ENCODE data around the gene ATXN7L3.

ATXN7L3 gene

DNA sequence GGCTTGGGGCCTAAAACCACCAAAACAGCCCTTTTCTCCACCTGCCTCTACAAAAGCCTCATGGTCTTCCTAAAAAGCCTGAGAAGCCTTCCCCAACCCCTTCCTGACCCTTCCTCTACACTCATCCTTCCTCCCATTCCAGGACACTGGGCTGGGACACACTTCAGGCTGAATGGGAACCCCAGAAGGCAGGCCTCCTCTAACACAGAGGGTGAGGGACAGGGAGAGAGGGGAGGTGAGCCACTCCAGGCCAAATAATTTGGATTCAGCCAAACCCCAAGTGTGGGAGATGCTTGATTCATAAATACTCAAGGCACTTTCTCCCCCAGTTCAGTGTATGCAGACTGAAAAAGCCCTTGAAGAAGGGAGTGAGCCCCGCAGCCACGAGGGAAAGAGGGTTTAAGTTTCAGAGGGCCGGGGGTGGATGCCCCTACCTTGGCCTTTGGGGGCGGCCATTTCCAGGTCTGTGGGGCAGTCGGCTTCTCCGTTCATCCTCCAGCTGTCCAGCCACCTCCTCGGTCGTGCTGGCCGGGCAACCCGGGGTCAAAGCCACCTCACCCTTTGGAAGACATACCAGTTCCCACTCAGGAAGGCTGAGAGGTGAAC is 18.2 kb upstream of the ATXN7L3 start:
- no peaks in the 10 kb centered on the region for H3K9me2 ChIP-seq (ENCODE audit: low read depth, low read length)
- peaks cover 43% of the 10 kb centered on the region for H3K4me1 ChIP-seq (ENCODE audit: insufficient read depth, low read length, severe bottlenecking)
- H3K27me3 ChIP-seq (ENCODE audit: insufficient read depth, low read length): no peaks in the 10 kb centered on the region
- H3K9ac ChIP-seq (ENCODE audit: low read length): peak overlapping the region; percentile 99
- peaks cover 19% of the 10 kb centered on the region for H3K79me2 ChIP-seq (ENCODE audit: insufficient read depth, low read length)
- H3K9me3 ChIP-seq (ENCODE audit: low read length): no peaks in the 10 kb centered on the region
- H3K27ac ChIP-seq (ENCODE audit: low read depth, low read length, poor library complexity, severe bottlenecking): peak overlapping the region; percentile 93
- no peaks in the 10 kb centered on the region for H3F3A ChIP-seq (ENCODE audit: insufficient read depth, low read length)
- TF ChIP-seq, protein P1, sequence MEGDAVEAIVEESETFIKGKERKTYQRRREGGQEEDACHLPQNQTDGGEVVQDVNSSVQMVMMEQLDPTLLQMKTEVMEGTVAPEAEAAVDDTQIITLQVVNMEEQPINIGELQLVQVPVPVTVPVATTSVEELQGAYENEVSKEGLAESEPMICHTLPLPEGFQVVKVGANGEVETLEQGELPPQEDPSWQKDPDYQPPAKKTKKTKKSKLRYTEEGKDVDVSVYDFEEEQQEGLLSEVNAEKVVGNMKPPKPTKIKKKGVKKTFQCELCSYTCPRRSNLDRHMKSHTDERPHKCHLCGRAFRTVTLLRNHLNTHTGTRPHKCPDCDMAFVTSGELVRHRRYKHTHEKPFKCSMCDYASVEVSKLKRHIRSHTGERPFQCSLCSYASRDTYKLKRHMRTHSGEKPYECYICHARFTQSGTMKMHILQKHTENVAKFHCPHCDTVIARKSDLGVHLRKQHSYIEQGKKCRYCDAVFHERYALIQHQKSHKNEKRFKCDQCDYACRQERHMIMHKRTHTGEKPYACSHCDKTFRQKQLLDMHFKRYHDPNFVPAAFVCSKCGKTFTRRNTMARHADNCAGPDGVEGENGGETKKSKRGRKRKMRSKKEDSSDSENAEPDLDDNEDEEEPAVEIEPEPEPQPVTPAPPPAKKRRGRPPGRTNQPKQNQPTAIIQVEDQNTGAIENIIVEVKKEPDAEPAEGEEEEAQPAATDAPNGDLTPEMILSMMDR (IDR thresholded peaks at IDR 0.05; ENCODE audit: low read length): no peak
- TF ChIP-seq EZH2 (IDR thresholded peaks at IDR 0.05; ENCODE audit: borderline replicate concordance, low read length): no peak
- H3K4me2 ChIP-seq (ENCODE audit: low read length): peak overlapping the region; percentile 97
- H2AFZ ChIP-seq (ENCODE audit: low read length): no peak overlapping the region
- H3K36me3 ChIP-seq (ENCODE audit: insufficient read depth, low read length): peaks cover 51% of the 10 kb centered on the region
- no peaks in the 10 kb centered on the region for H4K20me1 ChIP-seq (ENCODE audit: insufficient read depth, low read length)
- H3K4me3 ChIP-seq (ENCODE audit: low read depth, low read length, poor library complexity, severe bottlenecking): peak overlapping the region; percentile 86

DNA sequence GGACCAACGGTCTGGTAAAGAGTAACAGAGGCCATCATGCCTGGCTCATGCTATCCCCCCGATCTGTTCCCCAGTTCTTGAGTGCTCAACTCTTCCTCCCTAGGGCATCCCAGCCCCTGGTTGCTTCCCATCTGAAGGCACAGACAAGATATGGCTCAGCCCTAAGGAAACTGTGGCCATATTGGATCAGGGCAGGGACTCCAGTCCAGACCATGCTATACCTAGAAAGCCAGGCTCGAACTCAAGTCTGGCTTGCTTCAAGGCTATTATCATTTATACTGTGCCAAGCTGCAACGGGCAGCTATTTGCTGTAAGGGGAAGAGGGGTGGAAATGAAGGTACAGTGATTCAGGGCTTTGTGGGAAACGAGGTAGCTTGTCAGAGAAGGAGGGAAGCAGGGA is 17.0 kb upstream of the ATXN7L3 start:
- H3K79me2 ChIP-seq (ENCODE audit: insufficient read depth, low read length): peaks cover 19% of the 10 kb centered on the region
- peaks cover 48% of the 10 kb centered on the region for H3K4me1 ChIP-seq (ENCODE audit: insufficient read depth, low read length, severe bottlenecking)
- no peaks in the 10 kb centered on the region for H3K27me3 ChIP-seq (ENCODE audit: insufficient read depth, low read length)
- H3K9me2 ChIP-seq (ENCODE audit: low read depth, low read length): no peaks in the 10 kb centered on the region
- peak overlapping the region; percentile 97 for H3K4me2 ChIP-seq (ENCODE audit: low read length)
- peak overlapping the region; percentile 93 for H3K27ac ChIP-seq (ENCODE audit: low read depth, low read length, poor library complexity, severe bottlenecking)
- H3K9me3 ChIP-seq (ENCODE audit: low read length): no peaks in the 10 kb centered on the region
- H3F3A ChIP-seq (ENCODE audit: insufficient read depth, low read length): no peaks in the 10 kb centered on the region
- TF ChIP-seq, protein P1 (IDR thresholded peaks at IDR 0.05; ENCODE audit: low read length): no peak
- no peak for TF ChIP-seq EZH2 (IDR thresholded peaks at IDR 0.05; ENCODE audit: borderline replicate concordance, low read length)
- peaks cover 53% of the 10 kb centered on the region for H3K36me3 ChIP-seq (ENCODE audit: insufficient read depth, low read length)
- H3K9ac ChIP-seq (ENCODE audit: low read length): peak overlapping the region; percentile 99
- H2AFZ ChIP-seq (ENCODE audit: low read length): no peak overlapping the region
- no peaks in the 10 kb centered on the region for H4K20me1 ChIP-seq (ENCODE audit: insufficient read depth, low read length)
- H3K4me3 ChIP-seq (ENCODE audit: low read depth, low read length, poor library complexity, severe bottlenecking): peak overlapping the region; percentile 86

DNA sequence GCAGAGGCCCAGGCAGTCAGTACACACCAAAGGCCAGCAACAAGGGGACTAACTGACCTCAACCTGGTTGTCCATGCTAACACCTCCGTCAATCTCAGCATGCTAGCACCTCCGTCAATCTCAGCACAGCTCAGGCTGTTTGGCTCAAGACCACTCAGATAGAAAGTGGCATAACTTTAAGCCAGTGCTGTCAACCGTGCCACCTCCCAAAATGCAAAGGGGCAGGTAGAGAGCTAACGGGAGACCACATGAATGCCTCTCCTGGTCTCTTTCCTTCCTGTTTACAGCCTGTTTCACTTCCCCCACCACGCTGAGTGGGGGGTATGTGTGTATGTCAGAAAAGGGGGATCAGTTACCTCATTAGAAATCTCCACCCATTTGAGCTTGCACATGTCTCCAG is 16.5 kb upstream of the ATXN7L3 start:
- TF ChIP-seq EZH2 (IDR thresholded peaks at IDR 0.05; ENCODE audit: borderline replicate concordance, low read length): no peak
- TF ChIP-seq, protein P1 (IDR thresholded peaks at IDR 0.05; ENCODE audit: low read length): no peak
- Histone ChIP-seq H3K9ac (ENCODE audit: low read length) (peak overlapping the region; percentile 99), H3F3A (ENCODE audit: insufficient read depth, low read length) (no peaks in the 10 kb centered on the region), H3K36me3 (ENCODE audit: insufficient read depth, low read length) (peaks cover 58% of the 10 kb centered on the region), H3K4me2 (ENCODE audit: low read length) (peak overlapping the region; percentile 97), H3K9me2 (ENCODE audit: low read depth, low read length) (no peaks in the 10 kb centered on the region), H3K79me2 (ENCODE audit: insufficient read depth, low read length) (peaks cover 19% of the 10 kb centered on the region), H2AFZ (ENCODE audit: low read length) (no peak overlapping the region), H3K27me3 (ENCODE audit: insufficient read depth, low read length) (no peaks in the 10 kb centered on the region), H3K4me3 (ENCODE audit: low read depth, low read length, poor library complexity, severe bottlenecking) (peak overlapping the region; percentile 86), H3K27ac (ENCODE audit: low read depth, low read length, poor library complexity, severe bottlenecking) (peak overlapping the region; percentile 93), H4K20me1 (ENCODE audit: insufficient read depth, low read length) (no peaks in the 10 kb centered on the region), H3K9me3 (ENCODE audit: low read length) (no peaks in the 10 kb centered on the region), H3K4me1 (ENCODE audit: insufficient read depth, low read length, severe bottlenecking) (peaks cover 48% of the 10 kb centered on the region)
